Measurements from ENCODE around the gene SMARCA2. TPM values are rescaled to one million over a fixed set of nuclear protein-coding genes. Genes with fewer than 3 reads are reported as not detected.
A peak's percentile ranks its signal among the peaks of the same experiment; 100 is the strongest.

Gene SMARCA2
- total RNA-seq, 1 donor from 2014 or later: 96.2 TPM

GRCh38 chr9:2086971-2087370 lies 71.8 kb downstream of the SMARCA2 start:
- H3K9me3 Mint-ChIP-seq: no peaks in the 10 kb centered on the region
- H3K27ac Mint-ChIP-seq: no peak overlapping the region
- peaks cover 26% of the 10 kb centered on the region for H3K4me1 Mint-ChIP-seq
- no peak for TF ChIP-seq CTCF (IDR thresholded peaks at IDR 0.05; ENCODE audit: unreplicated experiment)
- H3K4me3 Mint-ChIP-seq: no peak overlapping the region
- H3K27me3 Mint-ChIP-seq (ENCODE audit: low read depth): no peaks in the 10 kb centered on the region
- peaks cover 46% of the 10 kb centered on the region for H3K36me3 Mint-ChIP-seq
- no peak for DNase-seq (ENCODE audit: low spot score in 2 of 2, unreplicated experiment in 2 of 2)

- Mint-ChIP-seq H3K4me1 (peaks cover 25% of the 10 kb centered on the region), H3K9me3 (no peaks in the 10 kb centered on the region), H3K27ac (no peak overlapping the region), H3K36me3 (peaks cover 50% of the 10 kb centered on the region), H3K27me3 (ENCODE audit: low read depth) (no peaks in the 10 kb centered on the region), H3K4me3 (no peak overlapping the region)
- TF ChIP-seq CTCF (IDR thresholded peaks at IDR 0.05; ENCODE audit: unreplicated experiment): peak; percentile 63
- no peak for DNase-seq (ENCODE audit: low spot score in 2 of 2, unreplicated experiment in 2 of 2)
Measured at GRCh38 chr9:2087500-2088313, 72.6 kb downstream of the SMARCA2 start.

GRCh38 chr9:2093920-2094597 lies 78.9 kb downstream of the SMARCA2 start:
- Mint-ChIP-seq H3K4me1 (peaks cover 11% of the 10 kb centered on the region), H3K36me3 (peaks cover 49% of the 10 kb centered on the region), H3K9me3 (no peaks in the 10 kb centered on the region), H3K27me3 (ENCODE audit: low read depth) (peaks cover 5% of the 10 kb centered on the region), H3K4me3 (no peak overlapping the region), H3K27ac (no peak overlapping the region)
- no peak for DNase-seq (ENCODE audit: low spot score in 2 of 2, unreplicated experiment in 2 of 2)
- no peak for TF ChIP-seq CTCF (IDR thresholded peaks at IDR 0.05; ENCODE audit: unreplicated experiment)

- H3K27me3 Mint-ChIP-seq (ENCODE audit: low read depth): peaks cover 14% of the 10 kb centered on the region
- no peak overlapping the region for H3K27ac Mint-ChIP-seq
- DNase-seq (ENCODE audit: low spot score in 2 of 2, unreplicated experiment in 2 of 2): no peak
- no peak overlapping the region for H3K4me3 Mint-ChIP-seq
- no peak for TF ChIP-seq CTCF (IDR thresholded peaks at IDR 0.05; ENCODE audit: unreplicated experiment)
- peaks cover 48% of the 10 kb centered on the region for H3K36me3 Mint-ChIP-seq
- peaks cover 8% of the 10 kb centered on the region for H3K4me1 Mint-ChIP-seq
- no peaks in the 10 kb centered on the region for H3K9me3 Mint-ChIP-seq
Measured at GRCh38 chr9:2096376-2096970, 81.3 kb downstream of the SMARCA2 start.

GRCh38 chr9:2106666-2107065 lies 91.5 kb downstream of the SMARCA2 start:
- TF ChIP-seq CTCF (IDR thresholded peaks at IDR 0.05; ENCODE audit: unreplicated experiment): no peak
- H3K9me3 Mint-ChIP-seq: no peaks in the 10 kb centered on the region
- no peak overlapping the region for H3K4me3 Mint-ChIP-seq
- DNase-seq (ENCODE audit: low spot score in 2 of 2, unreplicated experiment in 2 of 2): no peak
- H3K36me3 Mint-ChIP-seq: peaks cover 13% of the 10 kb centered on the region
- no peak overlapping the region for H3K27ac Mint-ChIP-seq
- peaks cover 45% of the 10 kb centered on the region for H3K4me1 Mint-ChIP-seq
- H3K27me3 Mint-ChIP-seq (ENCODE audit: low read depth): peaks cover 6% of the 10 kb centered on the region
